Kidney (tissue), 14 donors: ENCODE measurements around the gene PPP2R5E. TPM values are rescaled to one million over a fixed set of nuclear protein-coding genes. Genes with fewer than 3 reads are reported as not detected.

Experiments used
- DNase-seq, 5 donors: peaks; one replicate each; pipeline ENCODE4 v3.0.0-alpha.2; 2013 to 2020
- FAIRE-seq: peaks from 2 replicates; lab custom pipeline; 2012; peaks lifted over from hg19 to GRCh38; lab: Jason Lieb, UNC
- H3K27ac ChIP-seq, 2 donors: one replicate each; pipeline ENCODE4 v1.7.0; 2013; ENCODE audit warnings: low read depth in 2 of 2, low read length in 2 of 2, inconsistent platforms in 1 of 2
- H3K27me3 ChIP-seq: one replicate; pipeline ENCODE4 v1.7.1; 2013; ENCODE audit warnings: low read length, inconsistent platforms; ENCODE audit not compliant: control insufficient read depth, insufficient read depth
- H3K36me3 ChIP-seq, 3 donors: one replicate each; pipeline versions ENCODE4 v1.7.0 to v1.7.1; 2013; ENCODE audit warnings: low read length in 3 of 3, control low read depth in 1 of 3, inconsistent platforms in 1 of 3; ENCODE audit not compliant: insufficient read depth in 3 of 3, control insufficient read depth in 2 of 3
- H3K4me1 ChIP-seq, 3 donors: one replicate each; pipeline versions ENCODE4 v1.7.0 to v1.7.1; 2013; ENCODE audit warnings: low read length in 3 of 3, inconsistent platforms in 1 of 3, low read depth in 1 of 3; ENCODE audit not compliant: control insufficient read depth in 2 of 3, insufficient read depth in 2 of 3
- H3K4me3 ChIP-seq, 3 donors: one replicate each; pipeline versions ENCODE4 v1.7.0 to v1.8.1; 2013; ENCODE audit warnings: low read length in 3 of 3, control low read depth in 1 of 3, inconsistent platforms in 1 of 3
- H3K9ac ChIP-seq, 3 donors: one replicate each; pipeline versions ENCODE4 v1.7.0 to v1.7.1; 2013; ENCODE audit warnings: low read length in 3 of 3, control low read depth in 1 of 3, inconsistent platforms in 1 of 3
- H3K9me3 ChIP-seq, 3 donors: one replicate each; pipeline versions ENCODE4 v1.7.0 to v1.7.1; 2013; ENCODE audit warnings: low read length in 3 of 3, control low read depth in 1 of 3, inconsistent platforms in 1 of 3; ENCODE audit not compliant: control insufficient read depth in 2 of 3, insufficient read depth in 1 of 3
- CTCF ChIP-seq: IDR thresholded peaks from 3 replicates; pipeline ENCODE4 v1.5.1; 2012; ENCODE audit warnings: mild to moderate bottlenecking, moderate library complexity, borderline replicate concordance; ENCODE audit not compliant: insufficient read depth; ENCODE audit errors: extremely low read depth
- intact Hi-C: fragments of 100-400 bp; cut with DNase I; formaldehyde crosslinking; loops from one replicate; pipeline ENCODE4 v1.11.1; 2022
- polyA plus RNA-seq: library from polyadenylated mRNA; stranded (reverse); fragments of 350-450 nt; fragmentation: Illumina TruSeq; extraction: RNeasy Lipid Tissue Mini Kit (QIAGEN cat#74804); gene quantifications from one replicate; pipeline ENCODE4 v1.2.3, GENCODE V29; 2014; ENCODE audit warnings: low read depth, low replicate concordance; ENCODE audit not compliant: insufficient read depth
- total RNA-seq: library from RNA; stranded (reverse); fragmentation: NEBNext Ultra II Directional; extraction: Animal tissue kit (Norgen Biotek cat#: 25700); gene quantifications from one replicate; pipeline ENCODE4 v1.2.1, GENCODE V29; 2021
- donor health status: control.
- donor health status: control.
- donor health status: control.
- donor health status: control.
- donor health status: control.
- donor health status: DM: yes; HTN: yes; CAD: no.
- donor health status: Normal renal cell carcinoma (clear cell type).

Gene PPP2R5E
- total and polyA plus RNA-seq, 2 donors from 2014 or later = 9.7 to 46.5 TPM

- Histone ChIP-seq H3K27ac (peak overlapping the region; percentile 34 to 43), H3K9ac (no peak overlapping the region), H3K27me3 (no peaks in the 10 kb centered on the region), H3K9me3 (no peaks in the 10 kb centered on the region), H3K36me3 (no peaks in the 10 kb centered on the region), H3K4me3 (no peak overlapping the region), H3K4me1 (peaks cover 0 to 32% (median 24%) of the 10 kb centered on the region in 3 donors)
- FAIRE-seq = no peak
- intact Hi-C loops = no loop called here
- no peak for DNase-seq
- TF ChIP-seq CTCF = no peak
These were observed 106.7 kb downstream of the PPP2R5E start for GRCh38 chr14:63436286-63437098.

GRCh38 chr14:63435838-63436237, 107.3 kb downstream of the PPP2R5E start:
- H3K36me3 ChIP-seq = no peaks in the 10 kb centered on the region
- H3K9me3 ChIP-seq = no peaks in the 10 kb centered on the region
- H3K27ac ChIP-seq = peak overlapping the region; percentile 38 to 63
- no peak overlapping the region for H3K9ac ChIP-seq
- intact Hi-C loops = no loop called here
- no peaks in the 10 kb centered on the region for H3K27me3 ChIP-seq
- TF ChIP-seq CTCF = no peak
- H3K4me3 ChIP-seq = no peak overlapping the region
- DNase-seq (peak in 4 of 5 donors; percentile 15 to 89 (median 40)), FAIRE-seq (peak; percentile 72)
- H3K4me1 ChIP-seq = peaks cover 0 to 32% (median 24%) of the 10 kb centered on the region in 3 donors

- Histone ChIP-seq H3K27ac (peak overlapping the region; percentile 38 to 63), H3K27me3 (no peaks in the 10 kb centered on the region), H3K9ac (no peak overlapping the region), H3K4me3 (no peak overlapping the region), H3K9me3 (no peaks in the 10 kb centered on the region), H3K4me1 (peaks cover 0 to 32% (median 24%) of the 10 kb centered on the region in 3 donors), H3K36me3 (no peaks in the 10 kb centered on the region)
- FAIRE-seq (no peak), DNase-seq (no peak)
- TF ChIP-seq CTCF = no peak
- intact Hi-C loops = no loop called here
These were observed 108.0 kb downstream of the PPP2R5E start for GRCh38 chr14:63435204-63435603.
